Measurements from ENCODE around the gene CLMP. TPM values are rescaled to one million over a fixed set of nuclear protein-coding genes. Genes with fewer than 3 reads are reported as not detected.

CLMP gene
- total RNA-seq, 1 donor from 2014 or later = 3.4 TPM

- Histone ChIP-seq H3K4me3 (no peak overlapping the region), H3K4me1 (peaks cover 61% of the 10 kb centered on the region), H3K27ac (replicated peaks) (peak overlapping the region; percentile 100), H3K27me3 (ENCODE audit: low read depth) (no peaks in the 10 kb centered on the region), H3K36me3 (peaks cover 8% of the 10 kb centered on the region), H3K9me3 (replicated peaks) (no peaks in the 10 kb centered on the region)
- no peak for TF ChIP-seq CTCF (IDR thresholded peaks at IDR 0.05; ENCODE audit: borderline replicate concordance)
- intact Hi-C loops (cut with micrococcal nuclease) = no loop called here
- DNase-seq = no peak
These were observed 129.4 kb downstream of the CLMP start for GRCh38 chr11:123065621-123066020.

GRCh38 chr11:123063826-123064657, 131.0 kb downstream of the CLMP start:
- intact Hi-C loops (cut with micrococcal nuclease) = no loop called here
- peak overlapping the region; percentile 100 for H3K27ac ChIP-seq (replicated peaks)
- peak overlapping the region; percentile 98 for H3K4me3 ChIP-seq
- H3K27me3 ChIP-seq (ENCODE audit: low read depth) = no peaks in the 10 kb centered on the region
- H3K36me3 ChIP-seq = peaks cover 24% of the 10 kb centered on the region
- H3K4me1 ChIP-seq = peaks cover 66% of the 10 kb centered on the region
- no peak for TF ChIP-seq CTCF (IDR thresholded peaks at IDR 0.05; ENCODE audit: borderline replicate concordance)
- no peaks in the 10 kb centered on the region for H3K9me3 ChIP-seq (replicated peaks)
- DNase-seq = no peak

GRCh38 chr11:123062892-123063825, 131.9 kb downstream of the CLMP start:
- DNase-seq = no peak
- peaks cover 32% of the 10 kb centered on the region for H3K36me3 ChIP-seq
- intact Hi-C loops (cut with micrococcal nuclease) = no loop called here

GRCh38 chr11:123062158-123062891, 132.7 kb downstream of the CLMP start:
- intact Hi-C loops (cut with micrococcal nuclease) = no loop called here

More at GRCh38 chr11:123062892-123063825, 131.9 kb downstream of the CLMP start:
- Histone ChIP-seq H3K4me3 (peak overlapping the region; percentile 98), H3K27me3 (ENCODE audit: low read depth) (no peaks in the 10 kb centered on the region), H3K9me3 (replicated peaks) (no peaks in the 10 kb centered on the region), H3K4me1 (peaks cover 72% of the 10 kb centered on the region), H3K27ac (replicated peaks) (peak overlapping the region; percentile 100)
- no peak for TF ChIP-seq CTCF (IDR thresholded peaks at IDR 0.05; ENCODE audit: borderline replicate concordance)

More at GRCh38 chr11:123062158-123062891, 132.7 kb downstream of the CLMP start:
- H3K4me3 ChIP-seq = peak overlapping the region; percentile 98
- H3K36me3 ChIP-seq = peaks cover 41% of the 10 kb centered on the region
- DNase-seq = peak; percentile 99
- peaks cover 80% of the 10 kb centered on the region for H3K4me1 ChIP-seq
- H3K27me3 ChIP-seq (ENCODE audit: low read depth) = no peaks in the 10 kb centered on the region
- peak; percentile 8 for TF ChIP-seq CTCF (IDR thresholded peaks at IDR 0.05; ENCODE audit: borderline replicate concordance)
- peak overlapping the region; percentile 100 for H3K27ac ChIP-seq (replicated peaks)
- H3K9me3 ChIP-seq (replicated peaks) = no peaks in the 10 kb centered on the region
